GM19238 (cell line): ENCODE data around the gene ACADL.

Source experiments
- DNase-seq: peaks from one replicate; pipeline ENCODE4 v3.0.0; 2011; ENCODE audit warnings: low spot score; ENCODE audit not compliant: insufficient read length

Gene ACADL

GRCh38 chr2:210170446-210171303 is 54.6 kb downstream of the ACADL start:
- peak; percentile 76 for DNase-seq

DNA sequence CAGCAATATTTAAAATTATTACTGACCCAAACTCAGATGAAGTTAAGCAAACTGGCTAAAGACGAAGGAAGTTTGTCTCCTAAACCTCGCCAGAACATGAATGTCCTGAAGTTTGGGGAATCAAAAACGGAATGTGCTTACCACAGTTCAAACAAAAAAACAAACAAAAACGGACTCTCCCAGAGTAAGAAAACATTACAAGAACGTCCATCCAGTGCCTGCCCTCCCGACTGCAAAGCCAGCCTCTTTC is 55.1 kb downstream of the ACADL start:
- no peak for DNase-seq

DNA sequence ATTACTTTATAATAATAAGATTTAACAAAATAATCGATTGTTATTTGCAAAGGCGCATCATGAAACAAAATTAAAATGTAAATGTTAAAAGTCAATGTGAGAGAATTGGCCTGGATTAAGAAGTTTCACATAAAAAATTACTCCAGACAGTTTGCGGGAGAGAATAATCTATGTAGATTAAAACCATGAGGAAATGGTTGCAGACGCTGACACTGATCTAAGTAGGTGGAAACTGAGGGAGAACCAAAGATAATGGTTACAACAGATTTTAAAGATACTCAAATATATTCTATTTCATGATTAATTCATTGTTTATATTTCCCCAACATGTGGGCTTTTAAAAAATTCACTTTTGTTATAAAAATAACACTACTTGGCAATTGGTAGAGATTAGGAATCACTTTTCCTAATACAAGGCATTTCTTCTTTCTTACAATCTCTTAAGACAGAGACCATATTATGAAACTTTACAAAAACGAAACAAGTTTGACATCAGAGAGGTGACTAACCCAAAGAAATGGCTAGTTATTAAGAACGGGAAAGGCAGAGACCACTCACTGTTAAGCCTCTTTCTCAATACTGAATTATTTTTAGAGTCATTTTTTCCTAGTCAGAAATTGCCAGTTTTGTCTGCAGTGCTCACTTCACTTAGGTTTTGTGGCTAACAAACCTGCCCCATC is 55.6 kb downstream of the ACADL start:
- no peak for DNase-seq

- DNase-seq: no peak
These were observed 58.0 kb downstream of the ACADL start for GRCh38 chr2:210167227-210167626.

DNA sequence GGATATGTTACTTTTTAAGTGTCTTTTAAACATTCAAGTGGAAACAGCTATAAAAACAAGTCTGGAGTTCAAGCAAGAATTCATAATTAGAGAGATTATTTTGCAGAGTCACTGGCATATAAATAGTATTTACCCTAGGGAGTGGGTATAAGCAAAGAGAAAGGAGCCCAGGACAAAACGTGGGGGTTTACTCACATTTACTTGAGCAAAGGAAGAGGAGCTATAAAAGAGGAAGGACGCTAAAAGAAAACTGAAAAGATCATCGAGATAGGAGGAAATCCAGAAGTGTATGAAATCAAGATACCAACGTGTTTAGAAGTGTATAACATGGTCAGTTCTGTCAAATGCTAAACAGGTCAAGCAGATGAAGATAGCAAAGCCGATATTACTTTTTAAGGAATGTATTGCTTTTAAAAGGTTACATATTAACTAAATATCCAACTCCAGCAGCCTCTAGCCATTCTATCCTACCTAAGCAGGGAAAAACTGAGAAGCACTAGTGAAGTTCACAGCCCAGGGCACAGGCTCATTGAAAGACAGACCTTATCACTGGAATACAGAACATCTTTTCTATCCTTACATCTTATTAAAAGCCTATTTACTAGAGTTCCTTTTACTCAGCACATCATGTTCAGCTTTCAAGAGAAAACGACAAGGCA is 62.7 kb downstream of the ACADL start:
- no peak for DNase-seq

DNA sequence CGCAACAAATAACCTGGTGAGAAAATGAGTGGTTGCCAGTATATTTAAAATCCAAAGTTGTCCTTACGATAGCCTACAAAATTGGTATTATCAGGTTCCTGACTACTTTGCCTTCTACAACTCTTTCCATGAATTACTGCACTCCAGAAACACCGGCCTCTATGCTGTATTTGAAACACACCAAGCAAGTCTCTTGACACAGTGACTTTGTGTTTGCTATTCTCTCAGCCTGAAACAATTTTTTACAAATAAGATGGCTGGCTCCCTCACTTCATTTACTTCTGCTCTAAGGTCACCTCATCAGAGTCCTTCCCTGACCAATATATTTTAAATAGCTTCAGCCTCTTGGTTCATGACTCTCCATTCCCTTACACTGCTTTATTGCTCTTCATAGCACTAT is 66.2 kb downstream of the ACADL start:
- DNase-seq: no peak

DNA sequence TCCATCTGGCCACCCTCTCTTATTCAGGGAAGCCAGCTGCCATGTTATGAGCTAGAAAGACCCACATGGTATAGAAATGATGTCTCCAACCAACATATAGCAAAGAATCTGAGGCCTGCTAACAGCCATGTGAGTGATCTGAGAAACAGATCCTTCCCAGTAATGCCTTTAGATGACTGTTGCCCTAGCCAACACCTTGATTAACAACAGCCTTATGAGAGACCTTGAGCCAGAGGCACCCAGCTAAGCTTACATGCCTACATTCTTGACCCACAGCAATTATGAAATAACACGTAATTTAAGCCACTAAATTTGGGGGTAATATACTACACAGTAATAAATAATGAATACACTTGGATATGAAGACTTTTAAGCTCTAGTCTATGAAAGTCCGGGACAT is 67.0 kb downstream of the ACADL start:
- DNase-seq: no peak

DNA sequence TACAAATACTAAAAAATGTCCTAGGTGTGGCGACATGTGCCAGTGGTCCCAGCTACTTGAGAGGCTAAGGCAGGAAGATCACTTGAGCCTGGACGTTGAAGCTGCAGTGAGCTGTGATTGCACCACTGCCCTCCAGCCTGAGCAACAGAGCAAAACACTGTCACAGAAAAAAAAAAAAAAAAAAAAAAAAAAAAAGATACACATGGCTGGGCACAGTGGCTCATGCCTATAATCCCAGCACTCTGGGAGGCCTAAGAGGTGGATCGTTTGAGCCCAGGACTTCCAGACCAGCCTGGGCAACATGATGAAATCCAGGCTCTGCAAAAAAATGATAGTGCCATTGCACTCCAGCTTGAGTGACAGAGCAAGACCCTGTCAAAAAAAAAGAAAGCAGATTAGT is 67.7 kb downstream of the ACADL start:
- no peak for DNase-seq

- no peak for DNase-seq
These were observed 77.6 kb downstream of the ACADL start for GRCh38 chr2:210147614-210148013.
